ENCODE measurements around the gene LCMT1.

DNA sequence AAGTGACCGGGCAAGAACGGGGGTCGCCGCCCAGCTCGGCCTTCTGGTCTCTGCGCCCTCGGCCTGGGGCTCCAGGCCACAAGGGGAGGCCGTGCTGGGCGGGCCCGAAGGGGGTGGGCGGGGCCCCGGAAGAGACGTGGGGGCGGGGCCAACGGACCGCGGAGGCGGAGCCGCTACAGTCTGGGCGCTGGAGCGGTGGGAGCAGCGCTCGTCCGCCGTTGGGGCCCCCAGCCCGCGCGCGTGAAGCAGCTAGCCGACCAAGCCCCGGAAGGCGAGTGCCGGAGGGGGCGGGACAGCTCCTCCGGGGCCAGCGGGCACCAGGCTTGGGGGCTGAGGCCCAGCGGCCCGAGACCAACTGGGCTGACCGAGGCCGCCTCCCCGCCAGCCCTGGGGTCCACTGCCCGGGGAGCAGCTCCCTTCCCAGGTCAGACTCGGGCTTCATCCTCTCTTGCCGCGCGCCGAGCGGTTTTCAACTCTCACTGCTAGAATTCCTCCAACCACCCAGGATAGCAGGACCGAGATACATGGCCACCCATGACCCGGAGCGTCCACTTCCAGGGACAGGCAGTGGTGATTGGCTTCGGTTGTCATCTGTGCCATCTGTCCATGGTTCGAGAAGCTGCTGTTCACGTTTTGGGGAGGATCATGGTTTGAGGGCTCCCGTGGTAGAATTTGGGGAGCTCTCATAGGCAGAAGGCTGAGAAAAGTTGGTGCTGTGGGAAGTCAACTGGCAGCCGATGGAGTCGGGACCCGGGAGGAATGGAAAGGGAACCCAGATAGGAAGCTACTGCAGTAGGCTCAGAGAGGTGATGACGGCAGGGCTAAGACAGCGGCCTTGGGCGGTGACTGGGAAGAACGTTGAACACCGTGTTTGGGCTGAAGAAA is 44.6 kb upstream of the LCMT1 start:
- TF ChIP-seq, protein P1, sequence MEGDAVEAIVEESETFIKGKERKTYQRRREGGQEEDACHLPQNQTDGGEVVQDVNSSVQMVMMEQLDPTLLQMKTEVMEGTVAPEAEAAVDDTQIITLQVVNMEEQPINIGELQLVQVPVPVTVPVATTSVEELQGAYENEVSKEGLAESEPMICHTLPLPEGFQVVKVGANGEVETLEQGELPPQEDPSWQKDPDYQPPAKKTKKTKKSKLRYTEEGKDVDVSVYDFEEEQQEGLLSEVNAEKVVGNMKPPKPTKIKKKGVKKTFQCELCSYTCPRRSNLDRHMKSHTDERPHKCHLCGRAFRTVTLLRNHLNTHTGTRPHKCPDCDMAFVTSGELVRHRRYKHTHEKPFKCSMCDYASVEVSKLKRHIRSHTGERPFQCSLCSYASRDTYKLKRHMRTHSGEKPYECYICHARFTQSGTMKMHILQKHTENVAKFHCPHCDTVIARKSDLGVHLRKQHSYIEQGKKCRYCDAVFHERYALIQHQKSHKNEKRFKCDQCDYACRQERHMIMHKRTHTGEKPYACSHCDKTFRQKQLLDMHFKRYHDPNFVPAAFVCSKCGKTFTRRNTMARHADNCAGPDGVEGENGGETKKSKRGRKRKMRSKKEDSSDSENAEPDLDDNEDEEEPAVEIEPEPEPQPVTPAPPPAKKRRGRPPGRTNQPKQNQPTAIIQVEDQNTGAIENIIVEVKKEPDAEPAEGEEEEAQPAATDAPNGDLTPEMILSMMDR (conservative IDR thresholded peaks at IDR 0.05): no peak
- no peak for TF ChIP-seq ZFX (IDR thresholded peaks at IDR 0.05)
